NT2/D1 (cell line): Measurements from ENCODE around the gene C1orf115.

Source experiments
- DNase-seq: peaks from one replicate; pipeline ENCODE4 v3.0.0-alpha.2; 2011; ENCODE audit warnings: low read depth, low spot score
- H3K27me3 ChIP-seq: 2 replicates; pipeline ENCODE4 v1.6.0; 2011; ENCODE audit warnings: mild to moderate bottlenecking; ENCODE audit not compliant: insufficient read length, insufficient read depth
- H3K36me3 ChIP-seq: 2 replicates; pipeline ENCODE4 v1.6.1; 2011; ENCODE audit warnings: mild to moderate bottlenecking, low read length, mixed read lengths; ENCODE audit not compliant: insufficient read depth, insufficient read length
- H3K4me1 ChIP-seq: 2 replicates; pipeline ENCODE4 v1.5.1; 2011; ENCODE audit not compliant: insufficient read depth, insufficient read length
- H3K4me3 ChIP-seq: 2 replicates; pipeline ENCODE4 v1.5.1; 2011; ENCODE audit warnings: low read depth; ENCODE audit not compliant: insufficient read length
- H3K9ac ChIP-seq: 2 replicates; pipeline ENCODE4 v1.6.0; 2011; ENCODE audit warnings: low read depth; ENCODE audit not compliant: insufficient read length
- H3K9me3 ChIP-seq: 2 replicates; pipeline ENCODE4 v1.5.1; 2011; ENCODE audit warnings: mild to moderate bottlenecking, low read length; ENCODE audit not compliant: insufficient read depth
- SUZ12 ChIP-seq: IDR thresholded peaks from 2 replicates; pipeline ENCODE4 v1.6.1; 2011; ENCODE audit not compliant: insufficient read length, insufficient read depth; ENCODE audit errors: extremely low read depth
- YY1 ChIP-seq: IDR thresholded peaks from 2 replicates; pipeline ENCODE4 v1.6.1; 2011; ENCODE audit not compliant: insufficient read length, insufficient read depth
- ZNF274 ChIP-seq: IDR thresholded peaks from 2 replicates; pipeline ENCODE4 v1.6.1; 2011; ENCODE audit warnings: mild to moderate bottlenecking, low read depth, low read length

The C1orf115 gene

GRCh38 chr1:220695426-220695825 lies 5.3 kb downstream of the C1orf115 start:
- Histone ChIP-seq H3K4me3 (no peak overlapping the region), H3K9me3 (peaks cover 4% of the 10 kb centered on the region; the same call in 1 of the 2 replicates), H3K27me3 (peaks cover 24% of the 10 kb centered on the region), H3K4me1 (peaks cover 18% of the 10 kb centered on the region), H3K9ac (no peak overlapping the region), H3K36me3 (no peaks in the 10 kb centered on the region)
- DNase-seq = no peak
- TF ChIP-seq ZNF274 (no peak), YY1 (no peak), SUZ12 (no peak)

- DNase-seq = no peak
- Histone ChIP-seq H3K4me1 (peaks cover 16% of the 10 kb centered on the region), H3K27me3 (peaks cover 15% of the 10 kb centered on the region), H3K9ac (no peak overlapping the region), H3K9me3 (peaks cover 4% of the 10 kb centered on the region; the same call in 1 of the 2 replicates), H3K4me3 (no peak overlapping the region), H3K36me3 (no peaks in the 10 kb centered on the region)
- TF ChIP-seq SUZ12 (no peak), ZNF274 (no peak), YY1 (no peak)
Measured at GRCh38 chr1:220696226-220696862, 6.2 kb downstream of the C1orf115 start.

- peaks cover 4% of the 10 kb centered on the region; the same call in 1 of the 2 replicates for H3K9me3 ChIP-seq
- H3K9ac ChIP-seq = no peak overlapping the region
- H3K27me3 ChIP-seq = peaks cover 10% of the 10 kb centered on the region
- TF ChIP-seq YY1 = no peak
- no peak for TF ChIP-seq ZNF274
- no peak for TF ChIP-seq SUZ12
- no peak for DNase-seq
- no peak overlapping the region for H3K4me3 ChIP-seq
- no peaks in the 10 kb centered on the region for H3K36me3 ChIP-seq
- peaks cover 11% of the 10 kb centered on the region for H3K4me1 ChIP-seq
Measured at GRCh38 chr1:220696863-220697231, 6.7 kb downstream of the C1orf115 start.

- Histone ChIP-seq H3K9me3 (peaks cover 4% of the 10 kb centered on the region; the same call in 1 of the 2 replicates), H3K36me3 (no peaks in the 10 kb centered on the region), H3K4me1 (peaks cover 10% of the 10 kb centered on the region), H3K9ac (no peak overlapping the region), H3K4me3 (no peak overlapping the region), H3K27me3 (peaks cover 5% of the 10 kb centered on the region)
- no peak for DNase-seq
- TF ChIP-seq SUZ12 (no peak), ZNF274 (no peak), YY1 (no peak)
Measured at GRCh38 chr1:220697326-220697725, 7.2 kb downstream of the C1orf115 start.

- TF ChIP-seq YY1 (no peak), SUZ12 (no peak), ZNF274 (no peak)
- DNase-seq = no peak
- Histone ChIP-seq H3K27me3 (no peaks in the 10 kb centered on the region), H3K9me3 (peaks cover 4% of the 10 kb centered on the region; the same call in 1 of the 2 replicates), H3K4me3 (no peak overlapping the region), H3K36me3 (no peaks in the 10 kb centered on the region), H3K4me1 (peaks cover 10% of the 10 kb centered on the region), H3K9ac (no peak overlapping the region)
Measured at GRCh38 chr1:220698607-220699016, 8.4 kb downstream of the C1orf115 start.

- no peak overlapping the region for H3K9ac ChIP-seq
- no peaks in the 10 kb centered on the region for H3K36me3 ChIP-seq
- H3K9me3 ChIP-seq = peaks cover 4% of the 10 kb centered on the region; the same call in 1 of the 2 replicates
- H3K27me3 ChIP-seq = no peaks in the 10 kb centered on the region
- no peak overlapping the region for H3K4me3 ChIP-seq
- no peak for TF ChIP-seq SUZ12
- no peak for TF ChIP-seq ZNF274
- TF ChIP-seq YY1 = no peak
- peaks cover 12% of the 10 kb centered on the region for H3K4me1 ChIP-seq
- DNase-seq = no peak
Measured at GRCh38 chr1:220699044-220699443, 8.9 kb downstream of the C1orf115 start.

GRCh38 chr1:220700556-220701179 lies 10.5 kb downstream of the C1orf115 start:
- H3K9me3 ChIP-seq = peaks cover 4% of the 10 kb centered on the region; the same call in 1 of the 2 replicates
- no peak overlapping the region for H3K9ac ChIP-seq
- peaks cover 16% of the 10 kb centered on the region for H3K4me1 ChIP-seq
- no peaks in the 10 kb centered on the region for H3K36me3 ChIP-seq
- H3K27me3 ChIP-seq = no peaks in the 10 kb centered on the region
- peak; percentile 63 for DNase-seq
- no peak overlapping the region for H3K4me3 ChIP-seq
- TF ChIP-seq YY1 (no peak), ZNF274 (no peak), SUZ12 (no peak)
